SH-SY5Y (cell line): ENCODE results near the gene CALML5.

Experiments
- GATA2 ChIP-seq: IDR thresholded peaks from 2 replicates; pipeline ENCODE4 v1.6.1; 2011; ENCODE audit warnings: mild to moderate bottlenecking, low read depth, low read length
- GATA3 ChIP-seq: IDR thresholded peaks from 2 replicates; pipeline ENCODE4 v1.6.1; 2011; ENCODE audit warnings: low read depth, mild to moderate bottlenecking, low read length, moderate library complexity

DNA sequence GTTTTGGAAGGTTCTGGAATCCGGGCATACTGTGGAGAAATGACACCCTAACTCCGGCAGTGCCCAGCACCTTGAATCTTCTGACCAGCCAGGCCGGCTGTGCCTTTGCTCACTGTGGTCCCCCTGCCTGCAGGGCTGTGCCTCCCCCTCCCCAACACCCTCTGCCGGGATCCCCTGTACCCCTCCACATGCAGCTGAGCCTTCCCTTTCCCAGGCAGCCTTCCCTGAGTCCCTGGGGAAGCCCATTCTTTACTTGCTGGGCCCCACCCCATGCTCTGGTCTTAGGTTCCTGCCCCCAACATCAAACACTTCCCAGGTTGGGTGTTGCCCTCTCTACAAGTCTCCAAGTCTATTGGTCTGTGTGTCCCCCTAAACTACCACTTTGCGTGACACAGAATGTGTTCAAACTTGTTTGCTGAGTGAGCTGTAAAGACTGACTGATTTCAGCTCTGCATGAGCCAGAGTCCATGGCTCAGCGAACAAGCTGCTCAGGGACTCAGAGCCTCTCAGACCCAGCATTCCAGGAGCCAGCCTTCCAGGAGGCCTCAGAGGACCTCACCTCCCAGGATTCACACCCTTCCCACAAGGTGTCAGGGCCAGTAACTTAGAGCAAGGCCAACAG is 31.6 kb downstream of the CALML5 start:
- TF ChIP-seq GATA2 (no peak), GATA3 (no peak)
